RWPE2 (cell line): Measurements from ENCODE around the gene PACSIN2.
A peak's percentile ranks its signal among the peaks of the same experiment; 100 is the strongest.

Experiments
- ATAC-seq: fragments of 200-7000 bp; cut with Tn5 transposase; 3 replicates; pipeline ENCODE4 v1.9.1; 2021; ENCODE audit warnings: low read depth
- DNase-seq: peaks from one replicate; pipeline ENCODE4 v3.0.0-alpha.2; 2020; ENCODE audit warnings: low spot score
- H3K27ac ChIP-seq: fragments of 450-650 bp; 2 replicates; pipeline ENCODE4 v1.5.1; 2017; ENCODE audit warnings: mild to moderate bottlenecking; ENCODE audit not compliant: poor library complexity, severe bottlenecking
- H3K27me3 ChIP-seq: fragments of 250-450 bp; sonication (Bioruptor Pico); 2 replicates; pipeline ENCODE4 v1.5.1; 2021; ENCODE audit warnings: mild to moderate bottlenecking, moderate library complexity; ENCODE audit not compliant: insufficient read depth, poor library complexity, severe bottlenecking
- H3K36me3 ChIP-seq: fragments of 250-450 bp; sonication (Bioruptor Pico); 2 replicates; pipeline ENCODE4 v1.5.1; 2020; ENCODE audit warnings: low read depth, mild to moderate bottlenecking, moderate library complexity
- H3K4me1 ChIP-seq: fragments of 250-450 bp; sonication (Bioruptor Pico); 2 replicates; pipeline ENCODE4 v1.5.1; 2021; ENCODE audit warnings: mild to moderate bottlenecking, moderate library complexity; ENCODE audit not compliant: insufficient read depth, poor library complexity, severe bottlenecking
- H3K4me3 ChIP-seq: fragments of 250-450 bp; sonication (Bioruptor Pico); 2 replicates; pipeline ENCODE4 v1.5.1; 2021; ENCODE audit warnings: mild to moderate bottlenecking, moderate library complexity; ENCODE audit not compliant: severe bottlenecking
- H3K9me3 ChIP-seq: fragments of 250-450 bp; sonication (Bioruptor Pico); 2 replicates; pipeline ENCODE4 v1.5.1; 2021; ENCODE audit warnings: mild to moderate bottlenecking, moderate library complexity; ENCODE audit not compliant: severe bottlenecking
- CTCF ChIP-seq: fragments of 450-650 bp; IDR thresholded peaks from one replicate; pipeline ENCODE4 v1.5.1; 2017; ENCODE audit warnings: mild to moderate bottlenecking, moderate library complexity; ENCODE audit not compliant: poor library complexity, severe bottlenecking

PACSIN2 gene

GRCh38 chr22:42942351-42942750 lies 72.6 kb downstream of the PACSIN2 start:
- ATAC-seq (no peak), DNase-seq (no peak)
- peaks cover 50% of the 10 kb centered on the region for H3K4me1 ChIP-seq
- H3K36me3 ChIP-seq = 0 out of 2 replicates have a peak, but pooled peaks cover 3% of the 10 kb centered on the region
- no peaks in the 10 kb centered on the region for H3K9me3 ChIP-seq
- H3K27me3 ChIP-seq = no peaks in the 10 kb centered on the region
- no peak for TF ChIP-seq CTCF
- no peak overlapping the region for H3K4me3 ChIP-seq
- H3K27ac ChIP-seq = no peak overlapping the region

- no peaks in the 10 kb centered on the region for H3K27me3 ChIP-seq
- H3K36me3 ChIP-seq = 0 out of 2 replicates have a peak, but pooled peaks cover 3% of the 10 kb centered on the region
- H3K9me3 ChIP-seq = no peaks in the 10 kb centered on the region
- TF ChIP-seq CTCF = no peak
- no peak overlapping the region for H3K4me3 ChIP-seq
- peak; percentile 89 for ATAC-seq
- peaks cover 46% of the 10 kb centered on the region for H3K4me1 ChIP-seq
- no peak for DNase-seq
- peak overlapping the region; percentile 83 for H3K27ac ChIP-seq
Observed at GRCh38 chr22:42939941-42940653, 74.9 kb downstream of the PACSIN2 start.

GRCh38 chr22:42939451-42939881 lies 75.5 kb downstream of the PACSIN2 start:
- H3K27ac ChIP-seq = peak overlapping the region; percentile 83
- no peak overlapping the region for H3K4me3 ChIP-seq
- peaks cover 50% of the 10 kb centered on the region for H3K4me1 ChIP-seq
- no peaks in the 10 kb centered on the region for H3K9me3 ChIP-seq
- TF ChIP-seq CTCF = no peak
- no peaks in the 10 kb centered on the region for H3K27me3 ChIP-seq
- no peak for DNase-seq
- H3K36me3 ChIP-seq = 0 out of 2 replicates have a peak, but pooled peaks cover 3% of the 10 kb centered on the region
- peak; percentile 21; the same call in 1 of the 3 replicates for ATAC-seq

GRCh38 chr22:42938976-42939375 lies 76.0 kb downstream of the PACSIN2 start:
- H3K4me1 ChIP-seq = peaks cover 54% of the 10 kb centered on the region

More at GRCh38 chr22:42938976-42939375, 76.0 kb downstream of the PACSIN2 start:
- no peak for DNase-seq
- Histone ChIP-seq H3K27ac (peak overlapping the region; percentile 83), H3K9me3 (no peaks in the 10 kb centered on the region), H3K36me3 (0 out of 2 replicates have a peak, but pooled peaks cover 3% of the 10 kb centered on the region), H3K4me3 (no peak overlapping the region), H3K27me3 (no peaks in the 10 kb centered on the region)
- no peak for TF ChIP-seq CTCF
- ATAC-seq = no peak
